PC-3 (cell line): Measurements from ENCODE around the gene ART4.

ENCODE experiments used
- CTCF ChIP-seq: fragments of 300-600 bp; sonication (generic); conservative IDR thresholded peaks from 2 replicates; pipeline ENCODE4 v1.5.1; 2017; ENCODE audit warnings: antibody characterized with exemption, low read depth, mild to moderate bottlenecking, low read length
- EZH2 ChIP-seq: fragments of 300-600 bp; sonication (generic); IDR thresholded peaks from one replicate; pipeline ENCODE4 v1.6.1; 2017; ENCODE audit warnings: antibody characterized with exemption, mild to moderate bottlenecking, low read length; ENCODE audit not compliant: unreplicated experiment
- EZH2phosphoT487 ChIP-seq: fragments of 300-600 bp; sonication (generic); IDR thresholded peaks from 2 replicates; pipeline ENCODE4 v1.6.1; 2018; ENCODE audit warnings: mild to moderate bottlenecking, antibody characterized with exemption, low read length, borderline replicate concordance

- no peak for TF ChIP-seq CTCF
- TF ChIP-seq EZH2phosphoT487: no peak
- no peak for TF ChIP-seq EZH2
Measured at GRCh38 chr12:14828892-14829291, 14.4 kb downstream of the ART4 start.
